ENCODE results near the gene MTX2.

DNA sequence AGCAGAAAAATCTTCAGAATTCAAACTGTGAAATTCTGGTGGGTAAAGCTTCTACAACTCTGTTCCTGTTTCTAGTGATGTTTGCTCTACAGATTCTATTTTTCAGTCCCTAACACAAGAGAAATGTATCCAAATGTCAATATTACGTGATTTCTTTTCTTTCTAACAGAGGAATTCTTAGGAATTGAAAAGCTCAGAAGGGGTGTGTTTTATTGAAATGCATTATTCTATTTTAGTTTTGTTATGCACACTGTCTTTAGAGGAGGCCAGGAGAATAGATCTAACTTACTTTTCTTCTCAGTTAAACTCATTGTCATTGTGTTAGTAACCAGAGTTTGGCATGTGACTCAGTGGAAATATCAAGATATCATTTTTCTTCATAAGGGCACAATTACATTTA is 62.4 kb downstream of the MTX2 start:
- TF ChIP-seq, protein P1, sequence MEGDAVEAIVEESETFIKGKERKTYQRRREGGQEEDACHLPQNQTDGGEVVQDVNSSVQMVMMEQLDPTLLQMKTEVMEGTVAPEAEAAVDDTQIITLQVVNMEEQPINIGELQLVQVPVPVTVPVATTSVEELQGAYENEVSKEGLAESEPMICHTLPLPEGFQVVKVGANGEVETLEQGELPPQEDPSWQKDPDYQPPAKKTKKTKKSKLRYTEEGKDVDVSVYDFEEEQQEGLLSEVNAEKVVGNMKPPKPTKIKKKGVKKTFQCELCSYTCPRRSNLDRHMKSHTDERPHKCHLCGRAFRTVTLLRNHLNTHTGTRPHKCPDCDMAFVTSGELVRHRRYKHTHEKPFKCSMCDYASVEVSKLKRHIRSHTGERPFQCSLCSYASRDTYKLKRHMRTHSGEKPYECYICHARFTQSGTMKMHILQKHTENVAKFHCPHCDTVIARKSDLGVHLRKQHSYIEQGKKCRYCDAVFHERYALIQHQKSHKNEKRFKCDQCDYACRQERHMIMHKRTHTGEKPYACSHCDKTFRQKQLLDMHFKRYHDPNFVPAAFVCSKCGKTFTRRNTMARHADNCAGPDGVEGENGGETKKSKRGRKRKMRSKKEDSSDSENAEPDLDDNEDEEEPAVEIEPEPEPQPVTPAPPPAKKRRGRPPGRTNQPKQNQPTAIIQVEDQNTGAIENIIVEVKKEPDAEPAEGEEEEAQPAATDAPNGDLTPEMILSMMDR (IDR thresholded peaks at IDR 0.05; ENCODE audit: insufficient read depth, low read length, poor library complexity, severe bottlenecking), result no peak
- no peak for TF ChIP-seq EZH2phosphoT487 (conservative IDR thresholded peaks at IDR 0.05; ENCODE audit: low read length)
